ENCODE data around the gene LYPD6B. TPM values are rescaled to one million over a fixed set of nuclear protein-coding genes. Genes with fewer than 3 reads are reported as not detected.

LYPD6B gene
- total RNA-seq, 1 donor from 2014 or later, result not detected

- no peak for DNase-seq (ENCODE audit: low spot score)
Observed at GRCh38 chr2:149104221-149104620, 65.7 kb downstream of the LYPD6B start.

- DNase-seq (ENCODE audit: low spot score), result no peak
Observed at GRCh38 chr2:149112068-149112467, 73.6 kb downstream of the LYPD6B start.

- no peak for DNase-seq (ENCODE audit: low spot score)
Observed at GRCh38 chr2:149112713-149113112, 74.2 kb downstream of the LYPD6B start.

GRCh38 chr2:149115781-149116180 lies 77.3 kb downstream of the LYPD6B start:
- no peak for DNase-seq (ENCODE audit: low spot score)

GRCh38 chr2:149119368-149119767 lies 80.9 kb downstream of the LYPD6B start:
- DNase-seq (ENCODE audit: low spot score), result no peak

GRCh38 chr2:149122516-149122915 lies 84.0 kb downstream of the LYPD6B start:
- no peak for DNase-seq (ENCODE audit: low spot score)

GRCh38 chr2:149125031-149125725 lies 86.7 kb downstream of the LYPD6B start:
- DNase-seq (ENCODE audit: low spot score), result no peak

- DNase-seq (ENCODE audit: low spot score), result no peak
Observed at GRCh38 chr2:149129433-149129832, 90.9 kb downstream of the LYPD6B start.

GRCh38 chr2:149132339-149132738 lies 93.8 kb downstream of the LYPD6B start:
- no peak for DNase-seq (ENCODE audit: low spot score)

GRCh38 chr2:149132901-149133300 lies 94.4 kb downstream of the LYPD6B start:
- DNase-seq (ENCODE audit: low spot score), result no peak

- no peak for DNase-seq (ENCODE audit: low spot score)
Observed at GRCh38 chr2:149134335-149134923, 95.9 kb downstream of the LYPD6B start.

GRCh38 chr2:149136111-149136510 lies 97.6 kb downstream of the LYPD6B start:
- DNase-seq (ENCODE audit: low spot score), result no peak

GRCh38 chr2:149141046-149141445 lies 102.5 kb downstream of the LYPD6B start:
- DNase-seq (ENCODE audit: low spot score), result no peak

- no peak for DNase-seq (ENCODE audit: low spot score)
Observed at GRCh38 chr2:149143734-149144133, 105.2 kb downstream of the LYPD6B start.

- no peak for DNase-seq (ENCODE audit: low spot score)
Observed at GRCh38 chr2:149145314-149146295, 107.1 kb downstream of the LYPD6B start.

GRCh38 chr2:149146876-149147275 lies 108.4 kb downstream of the LYPD6B start:
- no peak for DNase-seq (ENCODE audit: low spot score)

- no peak for DNase-seq (ENCODE audit: low spot score)
Observed at GRCh38 chr2:149148194-149149006, 109.9 kb downstream of the LYPD6B start.

- no peak for DNase-seq (ENCODE audit: low spot score)
Observed at GRCh38 chr2:149149007-149149297, 110.5 kb downstream of the LYPD6B start.

- DNase-seq (ENCODE audit: low spot score), result no peak
Observed at GRCh38 chr2:149152469-149152953, 114.0 kb downstream of the LYPD6B start.

- no peak for DNase-seq (ENCODE audit: low spot score)
Observed at GRCh38 chr2:149155196-149155969, 116.9 kb downstream of the LYPD6B start.
